Glomerular endothelial cell (primary cell): ENCODE data around the gene LBP. TPM values are rescaled to one million over a fixed set of nuclear protein-coding genes. Genes with fewer than 3 reads are reported as not detected.

ENCODE experiments used
- total RNA-seq: library from RNA; depleted of rRNA; stranded (reverse); fragments of >200 nt; gene quantifications from 2 replicates; pipeline ENCODE4 v1.2.3, GENCODE V29; 2015

LBP gene
- total RNA-seq, 1 donor from 2014 or later: not detected

Other genes starting within 250 kb of the LBP start
- 448 and 670 TPM in 2 replicates for gene TGM2, start 181.2 kb upstream of the LBP start, total RNA-seq
- gene KIAA1755, start 85.7 kb upstream of the LBP start, total RNA-seq: 0.97 and 6.0 TPM in 2 replicates
- gene BPI, start 42.3 kb upstream of the LBP start, total RNA-seq: not detected in 2 replicates
- gene SNHG17, start 88.8 kb downstream of the LBP start, total RNA-seq: 21.1 and 38.3 TPM in 2 replicates
- 39.3 and 47.2 TPM in 2 replicates for gene RALGAPB, start 126.4 kb downstream of the LBP start, total RNA-seq
- not detected in 2 replicates for gene ADIG, start 234.7 kb downstream of the LBP start, total RNA-seq